Osteocyte (in vitro differentiated cells): Measurements from ENCODE around the gene GCN1. TPM values are rescaled to one million over a fixed set of nuclear protein-coding genes. Genes with fewer than 3 reads are reported as not detected.
"Not testable (repeated sequence)": the region's sequence is repeated elsewhere in the genome, so short reads cannot be mapped to it uniquely, and the experiment has no call there.

Experiments used
- DNase-seq: peaks from one replicate; pipeline ENCODE4 v3.0.0; 2021; ENCODE audit warnings: mixed read lengths; ENCODE audit not compliant: unreplicated experiment; ENCODE audit errors: extremely low spot score
- H3K27ac Mint-ChIP-seq: one replicate; pipeline ENCODE4 v1.8.0; 2021; ENCODE audit warnings: mild to moderate bottlenecking, mixed read lengths; ENCODE audit not compliant: unreplicated experiment
- H3K27me3 Mint-ChIP-seq: one replicate; pipeline ENCODE4 v1.8.0; 2021; ENCODE audit warnings: mixed read lengths; ENCODE audit not compliant: unreplicated experiment
- H3K36me3 Mint-ChIP-seq: one replicate; pipeline ENCODE4 v1.8.0; 2021; ENCODE audit warnings: mixed read lengths; ENCODE audit not compliant: unreplicated experiment
- H3K4me1 Mint-ChIP-seq: one replicate; pipeline ENCODE4 v1.8.0; 2021; ENCODE audit warnings: mixed read lengths; ENCODE audit not compliant: unreplicated experiment
- H3K4me3 Mint-ChIP-seq: one replicate; pipeline ENCODE4 v1.8.0; 2021; ENCODE audit warnings: mild to moderate bottlenecking, moderate library complexity, mixed read lengths; ENCODE audit not compliant: unreplicated experiment
- H3K9me3 Mint-ChIP-seq: one replicate; pipeline ENCODE4 v1.8.0; 2021; ENCODE audit warnings: mixed read lengths; ENCODE audit not compliant: unreplicated experiment
- CTCF ChIP-seq: fragments of 200-600 bp; sonication (generic); IDR thresholded peaks from 2 replicates; pipeline ENCODE4 v1.5.0; 2021; ENCODE audit warnings: antibody characterized with exemption, mild to moderate bottlenecking, moderate library complexity
- total RNA-seq: library from RNA; stranded (reverse); gene quantifications from 2 replicates; pipeline ENCODE4 v1.2.1, GENCODE V29; 2021

GCN1 gene
- total RNA-seq, 1 donor from 2014 or later, result 115 TPM

GRCh38 chr12:120211904-120212283 is 17.4 kb upstream of the GCN1 start:
- Mint-ChIP-seq H3K36me3 (peaks cover 32% of the 10 kb centered on the region), H3K27me3 (no peaks in the 10 kb centered on the region), H3K27ac (no peak overlapping the region), H3K9me3 (no peaks in the 10 kb centered on the region), H3K4me3 (no peak overlapping the region), H3K4me1 (no peaks in the 10 kb centered on the region)
- TF ChIP-seq CTCF, result no peak
- DNase-seq, result no peak

- H3K4me1 Mint-ChIP-seq, result no peaks in the 10 kb centered on the region
- H3K9me3 Mint-ChIP-seq, result no peaks in the 10 kb centered on the region
- TF ChIP-seq CTCF, result no peak
- no peak overlapping the region for H3K27ac Mint-ChIP-seq
- no peak for DNase-seq
- H3K27me3 Mint-ChIP-seq, result no peaks in the 10 kb centered on the region
- H3K36me3 Mint-ChIP-seq, result peaks cover 32% of the 10 kb centered on the region
- no peak overlapping the region for H3K4me3 Mint-ChIP-seq
These were observed 16.9 kb upstream of the GCN1 start for GRCh38 chr12:120211243-120211903.

GRCh38 chr12:120209851-120210250 is 15.3 kb upstream of the GCN1 start:
- Mint-ChIP-seq H3K27ac (no peak overlapping the region), H3K27me3 (no peaks in the 10 kb centered on the region)

GRCh38 chr12:120207227-120207626 is 12.7 kb upstream of the GCN1 start:
- Mint-ChIP-seq H3K4me3 (no peak overlapping the region), H3K27ac (no peak overlapping the region), H3K27me3 (no peaks in the 10 kb centered on the region), H3K9me3 (no peaks in the 10 kb centered on the region), H3K36me3 (peaks cover 17% of the 10 kb centered on the region), H3K4me1 (peaks cover 2% of the 10 kb centered on the region)
- no peak for DNase-seq
- TF ChIP-seq CTCF, result no peak

More at GRCh38 chr12:120209851-120210250, 15.3 kb upstream of the GCN1 start:
- H3K4me1 Mint-ChIP-seq, result no peaks in the 10 kb centered on the region
- H3K9me3 Mint-ChIP-seq, result no peaks in the 10 kb centered on the region
- DNase-seq, result no peak
- TF ChIP-seq CTCF, result no peak
- no peak overlapping the region for H3K4me3 Mint-ChIP-seq
- peaks cover 28% of the 10 kb centered on the region for H3K36me3 Mint-ChIP-seq

GRCh38 chr12:120206781-120207180 is 12.3 kb upstream of the GCN1 start:
- H3K4me3 Mint-ChIP-seq, H3K4me1 Mint-ChIP-seq, H3K27ac Mint-ChIP-seq, H3K9me3 Mint-ChIP-seq, H3K27me3 Mint-ChIP-seq, DNase-seq: not testable (repeated sequence)
- H3K36me3 Mint-ChIP-seq, result peaks cover 15% of the 10 kb centered on the region

- H3K36me3 Mint-ChIP-seq, result peaks cover 10% of the 10 kb centered on the region
- no peaks in the 10 kb centered on the region for H3K27me3 Mint-ChIP-seq
- no peak overlapping the region for H3K4me3 Mint-ChIP-seq
- H3K4me1 Mint-ChIP-seq, result peaks cover 5% of the 10 kb centered on the region
- no peak for DNase-seq
- H3K9me3 Mint-ChIP-seq, result no peaks in the 10 kb centered on the region
- H3K27ac Mint-ChIP-seq, result no peak overlapping the region
- TF ChIP-seq CTCF, result no peak
These were observed 11.7 kb upstream of the GCN1 start for GRCh38 chr12:120206228-120206627.
